IPS-18a (cell line): ENCODE results near the gene SNAPC2.

Experiments used
- H3K27ac ChIP-seq: one replicate; pipeline ENCODE4 v1.5.1; 2013; ENCODE audit warnings: low read length
- H3K27me3 ChIP-seq: one replicate; pipeline ENCODE4 v1.6.1; 2013; ENCODE audit warnings: mild to moderate bottlenecking, low read length; ENCODE audit not compliant: control insufficient read depth, insufficient read depth
- H3K36me3 ChIP-seq: one replicate; pipeline ENCODE4 v1.6.1; 2013; ENCODE audit warnings: low read depth, low read length; ENCODE audit not compliant: control insufficient read depth
- H3K4me1 ChIP-seq: one replicate; pipeline ENCODE4 v1.6.1; 2013; ENCODE audit warnings: low read depth, low read length; ENCODE audit not compliant: control insufficient read depth
- H3K4me3 ChIP-seq: one replicate; pipeline ENCODE4 v1.5.1; 2013; ENCODE audit warnings: low read length
- H3K9ac ChIP-seq: one replicate; pipeline ENCODE4 v1.6.1; 2013; ENCODE audit warnings: mild to moderate bottlenecking, low read length, moderate library complexity
- H3K9me3 ChIP-seq: one replicate; pipeline ENCODE4 v1.6.1; 2013; ENCODE audit warnings: low read depth, low read length; ENCODE audit not compliant: control insufficient read depth

The SNAPC2 gene

GRCh38 chr19:7919610-7920518 is at the start of gene SNAPC2:
SNAPC2 (plus strand) TSS chr19:7920338; CDS start chr19:7920367, 29 bp downstream.
- Histone ChIP-seq H3K4me1 (peaks cover 9% of the 10 kb centered on the region), H3K27ac (no peak within 1 kb of the TSS), H3K4me3 (peak within 1 kb of the TSS; percentile 64), H3K9ac (no peak within 1 kb of the TSS), H3K36me3 (no peaks in the 10 kb centered on the region), H3K9me3 (no peaks in the 10 kb centered on the region), H3K27me3 (peaks cover 49% of the 10 kb centered on the region)

- H3K9ac ChIP-seq = no peak overlapping the region
- H3K27ac ChIP-seq = no peak overlapping the region
- H3K4me3 ChIP-seq = no peak overlapping the region
- H3K36me3 ChIP-seq = no peaks in the 10 kb centered on the region
- H3K27me3 ChIP-seq = peaks cover 12% of the 10 kb centered on the region
- no peaks in the 10 kb centered on the region for H3K9me3 ChIP-seq
- peaks cover 5% of the 10 kb centered on the region for H3K4me1 ChIP-seq
Measured at GRCh38 chr19:7870571-7871436, 49.3 kb upstream of the SNAPC2 start.

- peaks cover 11% of the 10 kb centered on the region for H3K27me3 ChIP-seq
- no peak overlapping the region for H3K4me3 ChIP-seq
- no peak overlapping the region for H3K27ac ChIP-seq
- H3K9ac ChIP-seq = no peak overlapping the region
- no peaks in the 10 kb centered on the region for H3K9me3 ChIP-seq
- H3K4me1 ChIP-seq = peaks cover 5% of the 10 kb centered on the region
- H3K36me3 ChIP-seq = no peaks in the 10 kb centered on the region
Measured at GRCh38 chr19:7871437-7872305, 48.5 kb upstream of the SNAPC2 start.

- Histone ChIP-seq H3K27me3 (peaks cover 11% of the 10 kb centered on the region), H3K36me3 (no peaks in the 10 kb centered on the region), H3K4me3 (peak overlapping the region; percentile 78), H3K9ac (no peak overlapping the region), H3K27ac (no peak overlapping the region), H3K9me3 (no peaks in the 10 kb centered on the region), H3K4me1 (peaks cover 5% of the 10 kb centered on the region)
Measured at GRCh38 chr19:7872306-7873204, 47.6 kb upstream of the SNAPC2 start.

- peaks cover 11% of the 10 kb centered on the region for H3K27me3 ChIP-seq
- peaks cover 5% of the 10 kb centered on the region for H3K4me1 ChIP-seq
- no peaks in the 10 kb centered on the region for H3K36me3 ChIP-seq
- no peaks in the 10 kb centered on the region for H3K9me3 ChIP-seq
- peak overlapping the region; percentile 73 for H3K9ac ChIP-seq
- H3K4me3 ChIP-seq = peak overlapping the region; percentile 78
- H3K27ac ChIP-seq = no peak overlapping the region
Measured at GRCh38 chr19:7873304-7874075, 46.6 kb upstream of the SNAPC2 start.

- Histone ChIP-seq H3K4me1 (peaks cover 5% of the 10 kb centered on the region), H3K9ac (peak within 1 kb of the TSS; percentile 73), H3K9me3 (no peaks in the 10 kb centered on the region), H3K27me3 (peaks cover 11% of the 10 kb centered on the region), H3K4me3 (peak within 1 kb of the TSS; percentile 78), H3K36me3 (no peaks in the 10 kb centered on the region), H3K27ac (no peak within 1 kb of the TSS)
Measured at GRCh38 chr19:7874076-7874896, 45.9 kb upstream of the SNAPC2 start, which contains the start of gene PRR36. PRR36 (minus strand) TSS chr19:7874390; CDS start chr19:7873689, 701 bp downstream.

GRCh38 chr19:7874897-7875273 is 45.3 kb upstream of the SNAPC2 start:
- H3K27me3 ChIP-seq = peaks cover 11% of the 10 kb centered on the region
- peak overlapping the region; percentile 78 for H3K4me3 ChIP-seq
- H3K9ac ChIP-seq = no peak overlapping the region
- no peak overlapping the region for H3K27ac ChIP-seq
- H3K4me1 ChIP-seq = peaks cover 5% of the 10 kb centered on the region
- H3K9me3 ChIP-seq = no peaks in the 10 kb centered on the region
- no peaks in the 10 kb centered on the region for H3K36me3 ChIP-seq

GRCh38 chr19:7877249-7877836 is 42.8 kb upstream of the SNAPC2 start:
- Histone ChIP-seq H3K27ac (no peak overlapping the region), H3K4me1 (no peaks in the 10 kb centered on the region), H3K4me3 (no peak overlapping the region), H3K27me3 (peaks cover 11% of the 10 kb centered on the region), H3K36me3 (no peaks in the 10 kb centered on the region), H3K9me3 (no peaks in the 10 kb centered on the region), H3K9ac (no peak overlapping the region)

GRCh38 chr19:7879111-7879807 is 40.9 kb upstream of the SNAPC2 start:
- Histone ChIP-seq H3K4me3 (no peak overlapping the region), H3K27me3 (no peaks in the 10 kb centered on the region), H3K9me3 (no peaks in the 10 kb centered on the region), H3K36me3 (no peaks in the 10 kb centered on the region), H3K4me1 (no peaks in the 10 kb centered on the region), H3K9ac (no peak overlapping the region), H3K27ac (no peak overlapping the region)
